A549 (cell line): Measurements from ENCODE around the gene NOS2.
"Not testable (repeated sequence)": the region's sequence is repeated elsewhere in the genome, so short reads cannot be mapped to it uniquely, and the experiment has no call there.

Experiments
- MAZ ChIP-seq: fragments of 150-350 bp; IDR thresholded peaks from 2 replicates; pipeline ENCODE4 v1.6.1; 2014; ENCODE audit warnings: antibody characterized with exemption, low read depth, low read length, borderline replicate concordance
- POLR2AphosphoS2 ChIP-seq: conservative IDR thresholded peaks from 2 replicates; pipeline ENCODE4 v1.6.1; 2012; ENCODE audit warnings: low read length, improper control_type of control experiment, inconsistent platforms
- SMC3 ChIP-seq: fragments of >200 bp; sonication (Bioruptor Twin); formaldehyde crosslinking; IDR thresholded peaks from 3 replicates; pipeline ENCODE4 v1.6.1; 2018; ENCODE audit warnings: inconsistent platforms
- ZFP36 ChIP-seq: fragments of 450-650 bp; IDR thresholded peaks from 2 replicates; pipeline ENCODE4 v1.6.1; 2014; ENCODE audit warnings: borderline replicate concordance; ENCODE audit not compliant: partially characterized antibody

- not testable (repeated sequence) for TF ChIP-seq MAZ, SMC3, POLR2AphosphoS2, ZFP36
Observed at GRCh38 chr17:27745207-27745830, 55.0 kb downstream of the NOS2 start.
